MG63 (cell line): ENCODE measurements around the gene FAM227A. TPM values are rescaled to one million over a fixed set of nuclear protein-coding genes. Genes with fewer than 3 reads are reported as not detected.

Experiments
- total RNA-seq: library from RNA; depleted of rRNA; stranded (reverse); fragments of >200 nt; shearing (Covaris generic); gene quantifications from 2 replicates; pipeline ENCODE4 v1.2.3, GENCODE V29; 2014; ENCODE audit warnings: low replicate concordance; rRNA removed

The FAM227A gene
- total RNA-seq, 1 experiment from 2014 or later = 0.33 TPM

Other genes starting within 250 kb of the FAM227A start
- gene KCNJ4, start 201.2 kb downstream of the FAM227A start, total RNA-seq = not detected in 2 replicates
- gene KDELR3, start 188.3 kb downstream of the FAM227A start, total RNA-seq = 39.0 and 39.8 TPM in 2 replicates
- gene DDX17, start 150.1 kb downstream of the FAM227A start, total RNA-seq = 246 and 311 TPM in 2 replicates
- gene DMC1, start 86.2 kb downstream of the FAM227A start, total RNA-seq = 0.26 TPM in 1 of 2 replicates, not detected in the other
- gene CBY1, start 246 bp upstream of the FAM227A start, total RNA-seq = 29.5 and 33.8 TPM in 2 replicates
- gene TOMM22, start 25.6 kb upstream of the FAM227A start, total RNA-seq = 110 and 257 TPM in 2 replicates
- gene JOSD1, start 44.6 kb upstream of the FAM227A start, total RNA-seq = 47.5 and 113 TPM in 2 replicates
- gene GTPBP1, start 49.6 kb upstream of the FAM227A start, total RNA-seq = 19.4 and 22.0 TPM in 2 replicates
- 126 and 182 TPM in 2 replicates for gene SUN2, start 99.6 kb upstream of the FAM227A start, total RNA-seq
- 11.3 and 18.8 TPM in 2 replicates for gene DNAL4, start 137.8 kb upstream of the FAM227A start, total RNA-seq
- 0.76 and 1.8 TPM in 2 replicates for gene NPTXR, start 187.6 kb upstream of the FAM227A start, total RNA-seq
- 9.1 and 18.9 TPM in 2 replicates for gene CBX6, start 215.8 kb upstream of the FAM227A start, total RNA-seq